Panc1 (cell line): ENCODE measurements around the gene SLC9A9. TPM values are rescaled to one million over a fixed set of nuclear protein-coding genes. Genes with fewer than 3 reads are reported as not detected.

Source experiments
- ATAC-seq: fragments of 200-7000 bp; cut with Tn5 transposase; 2 replicates; pipeline ENCODE4 v1.9.1; 2020; ENCODE audit warnings: mild to moderate bottlenecking, moderate library complexity
- BruUV-seq: library from RNA; stranded (reverse); fragments of 400-500 nt; replicated peaks from 2 replicates; lab custom pipeline; 2021; lab: Mats Ljungman, UMichigan
- CTCF ChIA-PET: fragments of 300-600 bp; sonication (Branson Sonifier 250); formaldehyde crosslinking; loops from one replicate; lab custom pipeline; 2022; ENCODE audit warnings: antibody characterized with exemption; lab: Charles Lee
- POLR2A ChIA-PET: fragments of 300-600 bp; sonication (Branson Sonifier 250); formaldehyde crosslinking; loops from one replicate; lab custom pipeline; 2022; ENCODE audit warnings: antibody characterized with exemption; lab: Charles Lee
- DNase-seq: peaks from one replicate; pipeline ENCODE4 v3.0.0-alpha.2; 2010; ENCODE audit warnings: low read depth, low spot score
- H3K27ac ChIP-seq: 2 replicates; pipeline ENCODE4 v1.5.1; 2011; ENCODE audit warnings: mild to moderate bottlenecking, low read length, inconsistent platforms
- H3K27me3 ChIP-seq: fragments of 200-500 bp; sonication (Bioruptor generic); 2 replicates; pipeline ENCODE4 v1.6.0; 2014; ENCODE audit warnings: low read length, inconsistent platforms; ENCODE audit not compliant: control insufficient read depth, insufficient read depth
- H3K36me3 ChIP-seq: fragments of 200-500 bp; sonication (Bioruptor generic); 2 replicates; pipeline ENCODE4 v1.5.1; 2014; ENCODE audit warnings: inconsistent platforms, mild to moderate bottlenecking, low read length, moderate library complexity; ENCODE audit not compliant: control insufficient read depth, insufficient read depth
- H3K4me1 ChIP-seq: 2 replicates; pipeline ENCODE4 v1.5.1; 2011; ENCODE audit warnings: inconsistent platforms, mild to moderate bottlenecking, low read length, moderate library complexity; ENCODE audit not compliant: control insufficient read depth, insufficient read depth
- H3K4me3 ChIP-seq, 2 experiments: 2 replicates each; pipeline ENCODE4 v1.5.1; 2011 to 2012; ENCODE audit warnings: low read depth in 2 of 2, low read length in 2 of 2, mild to moderate bottlenecking in 2 of 2, inconsistent platforms in 1 of 2, moderate library complexity in 1 of 2
- H3K9me3 ChIP-seq: fragments of 200-500 bp; sonication (Bioruptor generic); 2 replicates; pipeline ENCODE4 v1.5.1; 2014; ENCODE audit warnings: low read depth, mild to moderate bottlenecking, inconsistent platforms, low read length, moderate library complexity; ENCODE audit not compliant: control insufficient read depth, insufficient read depth
- CTCF ChIP-seq: fragments of 450-650 bp; IDR thresholded peaks from 2 replicates; pipeline ENCODE4 v1.5.1; 2017; ENCODE audit warnings: mild to moderate bottlenecking
- POLR2AphosphoS5 ChIP-seq: IDR thresholded peaks from 2 replicates; pipeline ENCODE4 v1.6.1; 2012; ENCODE audit warnings: mild to moderate bottlenecking, low read depth, low read length, moderate library complexity
- REST ChIP-seq, 2 experiments: IDR thresholded peaks; 2 replicates each; pipeline ENCODE4 v1.6.1; 2011 to 2012; ENCODE audit warnings: low read depth in 2 of 2, control low read depth in 1 of 2, low read length in 1 of 2, mild to moderate bottlenecking in 1 of 2, moderate library complexity in 1 of 2; ENCODE audit not compliant: insufficient read depth in 1 of 2
- SIN3A ChIP-seq: IDR thresholded peaks from 2 replicates; pipeline ENCODE4 v1.6.1; 2012; ENCODE audit warnings: low read depth, mild to moderate bottlenecking, low read length, moderate library complexity, borderline replicate concordance; ENCODE audit not compliant: insufficient read depth
- TCF7L2 ChIP-seq: IDR thresholded peaks from 2 replicates; pipeline ENCODE4 v1.6.1; 2011; ENCODE audit warnings: mild to moderate bottlenecking, low read depth, low read length, inconsistent platforms
- in situ Hi-C: cut with HindIII; loops from 2 replicates; pipeline ENCODE4 v1.10.0; 2016; ENCODE audit warnings: low sequenced_read_pairs, low pct_unique_long_range_greater_than_20kb
- intact Hi-C: fragments of 100-400 bp; cut with micrococcal nuclease; formaldehyde crosslinking; loops from one replicate; pipeline ENCODE4 v1.10.0; 2022; ENCODE audit not compliant: unreplicated experiment
- total RNA-seq: library from RNA; stranded (reverse); gene quantifications from one replicate; pipeline ENCODE4 v1.2.1, GENCODE V29; 2021; ENCODE audit not compliant: unreplicated experiment

Gene SLC9A9
- total RNA-seq, 1 experiment from 2014 or later: not detected

GRCh38 chr3:143533391-143533790 is 314.9 kb downstream of the SLC9A9 start:
- no peaks in the 10 kb centered on the region for H3K9me3 ChIP-seq
- no peak overlapping the region for H3K4me3 ChIP-seq
- ChIA-PET CTCF (no interaction called here), POLR2A (no interaction called here)
- no peaks in the 10 kb centered on the region for H3K36me3 ChIP-seq
- BruUV-seq: no TSS peak
- intact Hi-C loops (no loop called here), in situ Hi-C loops (no loop called here)
- no peak for ATAC-seq
- DNase-seq: no peak
- TF ChIP-seq REST (IDR thresholded peaks at IDR 0.05; ENCODE audit: insufficient read depth in 1 of 2, low read depth in 2 of 2, low read length in 1 of 2): no peak
- TF ChIP-seq POLR2AphosphoS5: no peak
- TF ChIP-seq SIN3A: no peak
- TF ChIP-seq CTCF: no peak
- no peak for TF ChIP-seq TCF7L2
- 0 out of 2 replicates have a peak, but pooled peaks cover 4% of the 10 kb centered on the region for H3K27me3 ChIP-seq
- no peaks in the 10 kb centered on the region for H3K4me1 ChIP-seq
- no peak overlapping the region for H3K27ac ChIP-seq

GRCh38 chr3:143532091-143532490 is 316.2 kb downstream of the SLC9A9 start:
- Histone ChIP-seq H3K9me3 (no peaks in the 10 kb centered on the region), H3K27ac (no peak overlapping the region), H3K36me3 (no peaks in the 10 kb centered on the region), H3K27me3 (0 out of 2 replicates have a peak, but pooled peaks cover 2% of the 10 kb centered on the region), H3K4me1 (no peaks in the 10 kb centered on the region), H3K4me3 (no peak overlapping the region)
- ChIA-PET POLR2A (no interaction called here), CTCF (no interaction called here)
- intact Hi-C loops (no loop called here), in situ Hi-C loops (no loop called here)
- no peak for TF ChIP-seq POLR2AphosphoS5
- no peak for TF ChIP-seq TCF7L2
- no peak for TF ChIP-seq CTCF
- no peak for TF ChIP-seq REST (IDR thresholded peaks at IDR 0.05; ENCODE audit: insufficient read depth in 1 of 2, low read depth in 2 of 2, low read length in 1 of 2)
- no peak for TF ChIP-seq SIN3A
- DNase-seq: no peak
- no peak for ATAC-seq
- BruUV-seq: no TSS peak
